Bronchial smooth muscle cell (primary cell): ENCODE data around the gene PFDN2. TPM values are rescaled to one million over a fixed set of nuclear protein-coding genes. Genes with fewer than 3 reads are reported as not detected.

Experiments
- total RNA-seq: library from RNA; depleted of rRNA; stranded (reverse); fragments of >200 nt; gene quantifications from 2 replicates; pipeline ENCODE4 v1.2.1, GENCODE V29; 2014

PFDN2 gene
- total RNA-seq = 49.8 and 54.0 TPM in 2 replicates

GRCh38 chr1:161117759-161118581 lies at the start of gene PFDN2, which contains the start of gene NIT1:
PFDN2 (minus strand) TSS chr1:161118037; CDS start chr1:161118026, 11 bp downstream.
NIT1 (plus strand) TSS chr1:161118105; CDS start chr1:161118177, 72 bp downstream.

GRCh38 chr1:161165742-161166668 lies 48.2 kb upstream of the PFDN2 start, which contains the start of gene PPOX:
PPOX (plus strand) TSS chr1:161166426; CDS start chr1:161166848, 422 bp downstream.

GRCh38 chr1:161159087-161159912 lies 41.5 kb upstream of the PFDN2 start, which contains the start of gene USP21:
USP21 (plus strand) TSS chr1:161159500; CDS start chr1:161160641, 1,141 bp downstream.

GRCh38 chr1:161153682-161154337 lies 36.0 kb upstream of the PFDN2 start, which contains the start of gene UFC1:
UFC1 (plus strand) TSS chr1:161153978; CDS start chr1:161153998, 20 bp downstream.

GRCh38 chr1:161132410-161133219 lies 14.8 kb upstream of the PFDN2 start, which contains the start of gene DEDD:
DEDD (minus strand) TSS chr1:161132667; CDS start chr1:161124462, 8,205 bp downstream.

GRCh38 chr1:161098210-161099068 lies 19.4 kb downstream of the PFDN2 start, which contains the start of gene KLHDC9:
KLHDC9 (plus strand) TSS chr1:161098361; CDS start chr1:161098536, 175 bp downstream.

GRCh38 chr1:161089251-161089924 lies 28.4 kb downstream of the PFDN2 start, which contains the start of gene NECTIN4:
NECTIN4 (minus strand) TSS chr1:161089558; CDS start chr1:161089296, 262 bp downstream.

GRCh38 chr1:161069731-161070270 lies 48.0 kb downstream of the PFDN2 start, which contains the start of gene ARHGAP30:
ARHGAP30 (minus strand) TSS chr1:161069891; CDS start chr1:161069624, 267 bp downstream.

Other genes with a start within 250 kb of the PFDN2 start
- gene ITLN1, start 232.9 kb downstream of the PFDN2 start, total RNA-seq = not detected in 2 replicates
- not detected in 2 replicates for gene ITLN2, start 163.2 kb downstream of the PFDN2 start, total RNA-seq
- 2.2 and 2.5 TPM in 2 replicates for gene F11R, start 96.9 kb downstream of the PFDN2 start, total RNA-seq
- gene TSTD1, start 79.1 kb downstream of the PFDN2 start, total RNA-seq = 0.60 and 15.4 TPM in 2 replicates
- 85.6 and 125 TPM in 2 replicates for gene USF1, start 72.1 kb downstream of the PFDN2 start, total RNA-seq
- under 0.01 and 0.09 TPM in 2 replicates for gene ARHGAP30, start 48.1 kb downstream of the PFDN2 start, total RNA-seq
- under 0.01 and 0.34 TPM in 2 replicates for gene NECTIN4, start 28.5 kb downstream of the PFDN2 start, total RNA-seq
- gene KLHDC9, start 19.7 kb downstream of the PFDN2 start, total RNA-seq = 2.0 and 2.3 TPM in 2 replicates
- gene NIT1, start 68 bp upstream of the PFDN2 start, total RNA-seq = 22.0 and 22.2 TPM in 2 replicates
- 20.3 and 35.1 TPM in 2 replicates for gene DEDD, start 14.6 kb upstream of the PFDN2 start, total RNA-seq
- 148 and 210 TPM in 2 replicates for gene UFC1, start 35.9 kb upstream of the PFDN2 start, total RNA-seq
- gene USP21, start 41.5 kb upstream of the PFDN2 start, total RNA-seq = 4.8 and 5.5 TPM in 2 replicates
- 8.9 and 12.6 TPM in 2 replicates for gene PPOX, start 48.4 kb upstream of the PFDN2 start, total RNA-seq
- gene B4GALT3, start 59.5 kb upstream of the PFDN2 start, total RNA-seq = 9.9 and 11.3 TPM in 2 replicates
- 1.1 and 1.4 TPM in 2 replicates for gene ADAMTS4, start 81.0 kb upstream of the PFDN2 start, total RNA-seq
- 196 and 209 TPM in 2 replicates for gene NDUFS2, start 84.3 kb upstream of the PFDN2 start, total RNA-seq
- not detected in 2 replicates for gene FCER1G, start 97.3 kb upstream of the PFDN2 start, total RNA-seq
- gene APOA2, start 105.6 kb upstream of the PFDN2 start, total RNA-seq = not detected in 2 replicates
- gene TOMM40L, start 108.0 kb upstream of the PFDN2 start, total RNA-seq = 9.0 and 10.9 TPM in 2 replicates
- not detected in 2 replicates for gene NR1I3, start 120.2 kb upstream of the PFDN2 start, total RNA-seq
- gene PCP4L1, start 140.7 kb upstream of the PFDN2 start, total RNA-seq = not detected in 2 replicates
- 0.77 and 1.4 TPM in 2 replicates for gene MPZ, start 191.9 kb upstream of the PFDN2 start, total RNA-seq
- gene SDHC, start 196.3 kb upstream of the PFDN2 start, total RNA-seq = 17.0 and 23.4 TPM in 2 replicates
- not detected in 2 replicates for gene CFAP126, start 249.8 kb upstream of the PFDN2 start, total RNA-seq